Panc1 (cell line): ENCODE measurements around the gene MIOX. TPM values are rescaled to one million over a fixed set of nuclear protein-coding genes. Genes with fewer than 3 reads are reported as not detected.

Experiments
- ATAC-seq: fragments of 200-7000 bp; cut with Tn5 transposase; 2 replicates; pipeline ENCODE4 v1.9.1; 2020; ENCODE audit warnings: mild to moderate bottlenecking, moderate library complexity
- BruUV-seq: library from RNA; stranded (reverse); fragments of 400-500 nt; replicated peaks from 2 replicates; lab custom pipeline; 2021; lab: Mats Ljungman, UMichigan
- CTCF ChIA-PET: fragments of 300-600 bp; sonication (Branson Sonifier 250); formaldehyde crosslinking; loops from one replicate; lab custom pipeline; 2022; ENCODE audit warnings: antibody characterized with exemption; lab: Charles Lee
- POLR2A ChIA-PET: fragments of 300-600 bp; sonication (Branson Sonifier 250); formaldehyde crosslinking; loops from one replicate; lab custom pipeline; 2022; ENCODE audit warnings: antibody characterized with exemption; lab: Charles Lee
- DNase-seq: peaks from one replicate; pipeline ENCODE4 v3.0.0-alpha.2; 2010; ENCODE audit warnings: low read depth, low spot score
- H3K27ac ChIP-seq: 2 replicates; pipeline ENCODE4 v1.5.1; 2011; ENCODE audit warnings: mild to moderate bottlenecking, low read length, inconsistent platforms
- H3K27me3 ChIP-seq: fragments of 200-500 bp; sonication (Bioruptor generic); 2 replicates; pipeline ENCODE4 v1.6.0; 2014; ENCODE audit warnings: low read length, inconsistent platforms; ENCODE audit not compliant: control insufficient read depth, insufficient read depth
- H3K36me3 ChIP-seq: fragments of 200-500 bp; sonication (Bioruptor generic); 2 replicates; pipeline ENCODE4 v1.5.1; 2014; ENCODE audit warnings: inconsistent platforms, mild to moderate bottlenecking, low read length, moderate library complexity; ENCODE audit not compliant: control insufficient read depth, insufficient read depth
- H3K4me1 ChIP-seq: 2 replicates; pipeline ENCODE4 v1.5.1; 2011; ENCODE audit warnings: inconsistent platforms, mild to moderate bottlenecking, low read length, moderate library complexity; ENCODE audit not compliant: control insufficient read depth, insufficient read depth
- H3K4me3 ChIP-seq, 2 experiments: 2 replicates each; pipeline ENCODE4 v1.5.1; 2011 to 2012; ENCODE audit warnings: low read depth in 2 of 2, low read length in 2 of 2, mild to moderate bottlenecking in 2 of 2, inconsistent platforms in 1 of 2, moderate library complexity in 1 of 2
- H3K9me3 ChIP-seq: fragments of 200-500 bp; sonication (Bioruptor generic); 2 replicates; pipeline ENCODE4 v1.5.1; 2014; ENCODE audit warnings: low read depth, mild to moderate bottlenecking, inconsistent platforms, low read length, moderate library complexity; ENCODE audit not compliant: control insufficient read depth, insufficient read depth
- POLR2AphosphoS5 ChIP-seq: IDR thresholded peaks from 2 replicates; pipeline ENCODE4 v1.6.1; 2012; ENCODE audit warnings: mild to moderate bottlenecking, low read depth, low read length, moderate library complexity
- SIN3A ChIP-seq: IDR thresholded peaks from 2 replicates; pipeline ENCODE4 v1.6.1; 2012; ENCODE audit warnings: low read depth, mild to moderate bottlenecking, low read length, moderate library complexity, borderline replicate concordance; ENCODE audit not compliant: insufficient read depth
- TCF7L2 ChIP-seq: IDR thresholded peaks from 2 replicates; pipeline ENCODE4 v1.6.1; 2011; ENCODE audit warnings: mild to moderate bottlenecking, low read depth, low read length, inconsistent platforms
- in situ Hi-C: cut with HindIII; loops from 2 replicates; pipeline ENCODE4 v1.10.0; 2016; ENCODE audit warnings: low sequenced_read_pairs, low pct_unique_long_range_greater_than_20kb
- intact Hi-C: fragments of 100-400 bp; cut with micrococcal nuclease; formaldehyde crosslinking; loops from one replicate; pipeline ENCODE4 v1.10.0; 2022; ENCODE audit not compliant: unreplicated experiment
- total RNA-seq: library from RNA; stranded (reverse); gene quantifications from one replicate; pipeline ENCODE4 v1.2.1, GENCODE V29; 2021; ENCODE audit not compliant: unreplicated experiment
- TF ChIP-seq, protein P1 (sequence below), 2 experiments: IDR thresholded peaks; 2 replicates each; pipeline ENCODE4 v1.6.1; 2011 to 2012; ENCODE audit warnings: low read depth in 2 of 2, control low read depth in 1 of 2, low read length in 1 of 2, mild to moderate bottlenecking in 1 of 2, moderate library complexity in 1 of 2; ENCODE audit not compliant: insufficient read depth in 1 of 2
- TF ChIP-seq, protein P2 (sequence below): fragments of 450-650 bp; IDR thresholded peaks from 2 replicates; pipeline ENCODE4 v1.5.1; 2017; ENCODE audit warnings: mild to moderate bottlenecking

MIOX gene
- total RNA-seq, 1 experiment from 2014 or later: 0.23 TPM

DNA sequence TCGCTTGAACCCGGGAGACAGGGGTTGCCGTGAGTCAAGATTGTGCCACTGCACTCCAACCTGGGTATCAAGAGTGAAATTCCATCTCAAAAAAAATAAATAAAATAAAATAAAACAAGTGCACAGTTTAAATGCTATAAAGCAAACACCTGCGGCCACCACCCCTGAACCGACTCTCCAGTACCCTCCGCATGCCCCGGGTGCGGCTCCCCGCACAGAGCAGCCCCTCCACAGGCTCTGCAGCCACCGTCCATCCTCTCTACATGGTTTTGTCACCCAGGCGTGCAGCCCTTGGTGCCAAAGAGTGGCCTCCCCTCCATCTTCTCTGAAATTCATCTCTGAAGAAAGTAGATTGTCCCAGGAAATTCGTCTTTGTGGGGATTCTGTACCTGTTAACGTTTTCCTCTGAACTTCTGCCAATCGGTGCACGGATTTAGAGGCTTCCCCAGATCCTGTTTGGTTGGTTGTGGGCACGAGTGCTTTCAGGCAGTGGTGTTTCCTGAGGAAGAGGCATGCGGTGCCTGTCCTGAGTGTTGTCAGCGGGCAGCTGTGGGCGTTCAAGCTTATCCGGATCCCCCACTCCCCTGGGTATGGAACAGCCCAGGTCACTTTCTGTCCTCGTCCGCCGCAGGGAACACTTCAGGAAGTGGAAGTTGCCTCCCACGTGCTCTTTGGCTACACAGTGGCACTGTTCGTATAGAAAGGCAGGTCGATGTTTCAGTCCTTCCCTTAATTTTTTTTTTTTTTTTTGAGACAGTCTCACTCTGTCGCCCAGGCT is 4.1 kb downstream of the MIOX start:
- intact Hi-C loops (no loop called here), in situ Hi-C loops (no loop called here)
- ChIA-PET CTCF (no interaction called here), POLR2A (no interaction called here)
- no peak overlapping the region for H3K4me3 ChIP-seq
- ATAC-seq: no peak
- H3K4me1 ChIP-seq: peaks cover 8% of the 10 kb centered on the region
- no peak for DNase-seq
- H3K36me3 ChIP-seq: no peaks in the 10 kb centered on the region
- H3K27ac ChIP-seq: no peak overlapping the region
- BruUV-seq: no TSS peak
- TF ChIP-seq POLR2AphosphoS5 (no peak), TCF7L2 (no peak), SIN3A (no peak)
- TF ChIP-seq, protein P1, sequence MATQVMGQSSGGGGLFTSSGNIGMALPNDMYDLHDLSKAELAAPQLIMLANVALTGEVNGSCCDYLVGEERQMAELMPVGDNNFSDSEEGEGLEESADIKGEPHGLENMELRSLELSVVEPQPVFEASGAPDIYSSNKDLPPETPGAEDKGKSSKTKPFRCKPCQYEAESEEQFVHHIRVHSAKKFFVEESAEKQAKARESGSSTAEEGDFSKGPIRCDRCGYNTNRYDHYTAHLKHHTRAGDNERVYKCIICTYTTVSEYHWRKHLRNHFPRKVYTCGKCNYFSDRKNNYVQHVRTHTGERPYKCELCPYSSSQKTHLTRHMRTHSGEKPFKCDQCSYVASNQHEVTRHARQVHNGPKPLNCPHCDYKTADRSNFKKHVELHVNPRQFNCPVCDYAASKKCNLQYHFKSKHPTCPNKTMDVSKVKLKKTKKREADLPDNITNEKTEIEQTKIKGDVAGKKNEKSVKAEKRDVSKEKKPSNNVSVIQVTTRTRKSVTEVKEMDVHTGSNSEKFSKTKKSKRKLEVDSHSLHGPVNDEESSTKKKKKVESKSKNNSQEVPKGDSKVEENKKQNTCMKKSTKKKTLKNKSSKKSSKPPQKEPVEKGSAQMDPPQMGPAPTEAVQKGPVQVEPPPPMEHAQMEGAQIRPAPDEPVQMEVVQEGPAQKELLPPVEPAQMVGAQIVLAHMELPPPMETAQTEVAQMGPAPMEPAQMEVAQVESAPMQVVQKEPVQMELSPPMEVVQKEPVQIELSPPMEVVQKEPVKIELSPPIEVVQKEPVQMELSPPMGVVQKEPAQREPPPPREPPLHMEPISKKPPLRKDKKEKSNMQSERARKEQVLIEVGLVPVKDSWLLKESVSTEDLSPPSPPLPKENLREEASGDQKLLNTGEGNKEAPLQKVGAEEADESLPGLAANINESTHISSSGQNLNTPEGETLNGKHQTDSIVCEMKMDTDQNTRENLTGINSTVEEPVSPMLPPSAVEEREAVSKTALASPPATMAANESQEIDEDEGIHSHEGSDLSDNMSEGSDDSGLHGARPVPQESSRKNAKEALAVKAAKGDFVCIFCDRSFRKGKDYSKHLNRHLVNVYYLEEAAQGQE (IDR thresholded peaks at IDR 0.05; ENCODE audit: insufficient read depth in 1 of 2, low read depth in 2 of 2, low read length in 1 of 2): no peak
- TF ChIP-seq, protein P2, sequence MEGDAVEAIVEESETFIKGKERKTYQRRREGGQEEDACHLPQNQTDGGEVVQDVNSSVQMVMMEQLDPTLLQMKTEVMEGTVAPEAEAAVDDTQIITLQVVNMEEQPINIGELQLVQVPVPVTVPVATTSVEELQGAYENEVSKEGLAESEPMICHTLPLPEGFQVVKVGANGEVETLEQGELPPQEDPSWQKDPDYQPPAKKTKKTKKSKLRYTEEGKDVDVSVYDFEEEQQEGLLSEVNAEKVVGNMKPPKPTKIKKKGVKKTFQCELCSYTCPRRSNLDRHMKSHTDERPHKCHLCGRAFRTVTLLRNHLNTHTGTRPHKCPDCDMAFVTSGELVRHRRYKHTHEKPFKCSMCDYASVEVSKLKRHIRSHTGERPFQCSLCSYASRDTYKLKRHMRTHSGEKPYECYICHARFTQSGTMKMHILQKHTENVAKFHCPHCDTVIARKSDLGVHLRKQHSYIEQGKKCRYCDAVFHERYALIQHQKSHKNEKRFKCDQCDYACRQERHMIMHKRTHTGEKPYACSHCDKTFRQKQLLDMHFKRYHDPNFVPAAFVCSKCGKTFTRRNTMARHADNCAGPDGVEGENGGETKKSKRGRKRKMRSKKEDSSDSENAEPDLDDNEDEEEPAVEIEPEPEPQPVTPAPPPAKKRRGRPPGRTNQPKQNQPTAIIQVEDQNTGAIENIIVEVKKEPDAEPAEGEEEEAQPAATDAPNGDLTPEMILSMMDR: no peak
- H3K27me3 ChIP-seq: no peaks in the 10 kb centered on the region
- H3K9me3 ChIP-seq: no peaks in the 10 kb centered on the region

DNA sequence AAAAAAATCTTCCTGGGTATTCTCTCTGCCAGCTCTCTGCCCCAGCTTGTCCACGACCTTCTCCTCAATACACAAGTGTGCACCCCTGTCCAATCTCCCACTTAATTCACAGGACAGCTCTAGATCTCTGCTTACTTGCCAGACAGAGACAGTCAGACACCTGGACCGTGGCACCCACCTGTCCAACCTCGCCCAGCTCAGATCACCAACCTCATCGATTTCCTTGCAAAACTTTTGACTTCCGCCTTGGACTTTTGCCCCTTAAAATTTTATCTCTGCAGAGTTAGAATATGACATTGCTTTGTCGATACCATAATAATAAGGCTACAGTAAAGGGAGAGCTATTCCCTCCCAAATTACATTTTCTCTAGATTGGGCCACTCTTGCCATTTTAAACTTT is 10.4 kb downstream of the MIOX start:
- Histone ChIP-seq H3K27ac (no peak overlapping the region), H3K4me3 (no peak overlapping the region), H3K4me1 (0 out of 2 replicates have a peak, but pooled peaks cover 3% of the 10 kb centered on the region), H3K27me3 (no peaks in the 10 kb centered on the region), H3K9me3 (no peaks in the 10 kb centered on the region), H3K36me3 (no peaks in the 10 kb centered on the region)
- TF ChIP-seq, protein P1 (IDR thresholded peaks at IDR 0.05; ENCODE audit: insufficient read depth in 1 of 2, low read depth in 2 of 2, low read length in 1 of 2): no peak
- no peak for TF ChIP-seq POLR2AphosphoS5
- TF ChIP-seq TCF7L2: no peak
- TF ChIP-seq, protein P2: no peak
- TF ChIP-seq SIN3A: no peak
- ATAC-seq (no peak), DNase-seq (no peak)
- POLR2A ChIA-PET: no interaction called here
- intact Hi-C loops: no loop called here
- no TSS peak for BruUV-seq
- in situ Hi-C loops: no loop called here
- CTCF ChIA-PET: interaction anchor here (0.6 to 0.7 kb wide), 2 partner anchors 19 to 65 kb away, joined by 3 to 5 read pairs; partner anchors contain the start of gene SYCE3
